Activated naive CD4-positive, alpha-beta T cell treated with anti-CD3 and anti-CD28 coated beads for 36 hours (primary cell): Measurements from ENCODE around the gene ZBTB16. TPM values are rescaled to one million over a fixed set of nuclear protein-coding genes. Genes with fewer than 3 reads are reported as not detected.

Experiments used
- CTCF ChIA-PET: fragments of 350-600 bp; sonication (Branson Sonifier 250); formaldehyde crosslinking; loops from one replicate; lab custom pipeline; 2021; ENCODE audit warnings: antibody characterized with exemption; lab: Charles Lee
- DNase-seq: peaks from one replicate; pipeline ENCODE4 v3.0.0-alpha.2; 2020
- H3K27ac Mint-ChIP-seq: one replicate; pipeline ENCODE4 v1.8.0; 2021; ENCODE audit warnings: mild to moderate bottlenecking, mixed read lengths
- H3K27me3 Mint-ChIP-seq: one replicate; pipeline ENCODE4 v1.8.0; 2021; ENCODE audit warnings: low read depth, mixed read lengths
- H3K36me3 Mint-ChIP-seq: one replicate; pipeline ENCODE4 v1.8.0; 2021; ENCODE audit warnings: low read depth, mixed read lengths
- H3K4me1 Mint-ChIP-seq: one replicate; pipeline ENCODE4 v1.8.0; 2021; ENCODE audit warnings: low read depth, mixed read lengths
- H3K4me3 Mint-ChIP-seq: one replicate; pipeline ENCODE4 v1.8.0; 2021; ENCODE audit warnings: mild to moderate bottlenecking, moderate library complexity, mixed read lengths
- H3K9me3 Mint-ChIP-seq: one replicate; pipeline ENCODE4 v1.8.0; 2021; ENCODE audit warnings: mixed read lengths
- intact Hi-C: fragments of 100-400 bp; cut with micrococcal nuclease; formaldehyde crosslinking; loops from one replicate; pipeline ENCODE4 v1.15.1; 2023
- total RNA-seq, 2 experiments: library from RNA; stranded (reverse); gene quantifications; one replicate each; pipeline ENCODE4 v1.2.3, GENCODE V29; 2021

Gene ZBTB16
- total RNA-seq, 2 experiments from 2014 or later, result 1.5 to 2.3 TPM

- peaks cover 73% of the 10 kb centered on the region for H3K4me1 Mint-ChIP-seq
- H3K27ac Mint-ChIP-seq, result no peak overlapping the region
- no peaks in the 10 kb centered on the region for H3K27me3 Mint-ChIP-seq
- H3K4me3 Mint-ChIP-seq, result no peak overlapping the region
- intact Hi-C loops, result loop anchor here (5.0 to 10.0 kb wide), 2 partner anchors 226 to 406 kb away; partner anchors contain the start of genes C11orf71, RBM7 and ZW10
- no peaks in the 10 kb centered on the region for H3K36me3 Mint-ChIP-seq
- no peaks in the 10 kb centered on the region for H3K9me3 Mint-ChIP-seq
- CTCF ChIA-PET, result interaction anchor here (1.2 to 4.4 kb wide), 2 partner anchors 119 to 142 kb away, joined by 3 to 22 read pairs; partner anchors contain the start of gene ZBTB16
- no peak for DNase-seq
Measured at GRCh38 chr11:114178656-114179055, 119.1 kb downstream of the ZBTB16 start.

- H3K4me1 Mint-ChIP-seq, result peaks cover 72% of the 10 kb centered on the region
- DNase-seq, result no peak
- H3K4me3 Mint-ChIP-seq, result no peak overlapping the region
- intact Hi-C loops, result loop anchor here (5.0 to 10.0 kb wide), 2 partner anchors 225 to 407 kb away; partner anchors contain the start of genes C11orf71, RBM7 and ZW10
- H3K27ac Mint-ChIP-seq, result no peak overlapping the region
- no peaks in the 10 kb centered on the region for H3K27me3 Mint-ChIP-seq
- CTCF ChIA-PET, result interaction anchor here (0.7 to 4.4 kb wide), 5 partner anchors 9 to 283 kb away, joined by 3 to 22 read pairs (median 4); partner anchors contain the start of gene ZBTB16
- H3K9me3 Mint-ChIP-seq, result no peaks in the 10 kb centered on the region
- H3K36me3 Mint-ChIP-seq, result no peaks in the 10 kb centered on the region
Measured at GRCh38 chr11:114179234-114179941, 119.9 kb downstream of the ZBTB16 start.

- H3K27ac Mint-ChIP-seq, result no peak overlapping the region
- DNase-seq, result peak; percentile 53
- no peaks in the 10 kb centered on the region for H3K27me3 Mint-ChIP-seq
- CTCF ChIA-PET, result interaction anchor here (0.6 to 4.4 kb wide), 11 partner anchors 8 to 284 kb away, joined by 3 to 22 read pairs (median 4); no protein-coding TSS in a partner anchor
- H3K4me1 Mint-ChIP-seq, result peaks cover 64% of the 10 kb centered on the region
- no peak overlapping the region for H3K4me3 Mint-ChIP-seq
- intact Hi-C loops, result loop anchor here (1.0 to 5.0 kb wide), 5 partner anchors 82 to 303 kb away; partner anchors contain the start of genes USP28 and ZBTB16
- H3K36me3 Mint-ChIP-seq, result no peaks in the 10 kb centered on the region
- no peaks in the 10 kb centered on the region for H3K9me3 Mint-ChIP-seq
Measured at GRCh38 chr11:114180301-114181055, 121.0 kb downstream of the ZBTB16 start.

- intact Hi-C loops, result loop anchor here (5.0 kb wide), 2 partner anchors 81 to 304 kb away; partner anchors contain the start of gene USP28
- peaks cover 66% of the 10 kb centered on the region for H3K4me1 Mint-ChIP-seq
Measured at GRCh38 chr11:114181195-114181594, 121.7 kb downstream of the ZBTB16 start.

GRCh38 chr11:114181752-114182151 lies 122.2 kb downstream of the ZBTB16 start:
- Mint-ChIP-seq H3K4me1 (peaks cover 66% of the 10 kb centered on the region), H3K27ac (no peak overlapping the region), H3K27me3 (no peaks in the 10 kb centered on the region), H3K36me3 (no peaks in the 10 kb centered on the region), H3K4me3 (no peak overlapping the region), H3K9me3 (no peaks in the 10 kb centered on the region)
- CTCF ChIA-PET, result interaction anchor here (1.1 to 4.4 kb wide), 8 partner anchors 9 to 286 kb away, joined by 3 to 22 read pairs (median 6); no protein-coding TSS in a partner anchor
- intact Hi-C loops, result loop anchor here (5.0 kb wide), 2 partner anchors 81 to 304 kb away; partner anchors contain the start of gene USP28
- no peak for DNase-seq

More at GRCh38 chr11:114181195-114181594, 121.7 kb downstream of the ZBTB16 start:
- DNase-seq, result no peak
- Mint-ChIP-seq H3K27me3 (no peaks in the 10 kb centered on the region), H3K36me3 (no peaks in the 10 kb centered on the region), H3K27ac (no peak overlapping the region), H3K9me3 (no peaks in the 10 kb centered on the region), H3K4me3 (no peak overlapping the region)
- CTCF ChIA-PET, result interaction anchor here (0.7 to 4.4 kb wide), 8 partner anchors 9 to 285 kb away, joined by 3 to 22 read pairs (median 4); no protein-coding TSS in a partner anchor

- H3K9me3 Mint-ChIP-seq, result no peaks in the 10 kb centered on the region
- no peaks in the 10 kb centered on the region for H3K36me3 Mint-ChIP-seq
- peak overlapping the region; percentile 8 for H3K4me3 Mint-ChIP-seq
- peak overlapping the region; percentile 70 for H3K27ac Mint-ChIP-seq
- CTCF ChIA-PET, result interaction anchor here (0.7 to 4.3 kb wide), 6 partner anchors 8 to 286 kb away, joined by 3 to 20 read pairs (median 6); no protein-coding TSS in a partner anchor
- no peak for DNase-seq
- intact Hi-C loops, result loop anchor here (1.0 to 5.0 kb wide), 4 partner anchors 8 to 305 kb away; partner anchors contain the start of gene USP28
- peaks cover 66% of the 10 kb centered on the region for H3K4me1 Mint-ChIP-seq
- H3K27me3 Mint-ChIP-seq, result no peaks in the 10 kb centered on the region
Measured at GRCh38 chr11:114182471-114183043, 123.0 kb downstream of the ZBTB16 start.

- peak; percentile 75 for DNase-seq
- CTCF ChIA-PET, result interaction anchor here (0.7 to 4.3 kb wide), 9 partner anchors 9 to 287 kb away, joined by 3 to 20 read pairs (median 5); no protein-coding TSS in a partner anchor
- intact Hi-C loops, result loop anchor here (1.0 to 5.0 kb wide), 4 partner anchors 9 to 306 kb away; partner anchors contain the start of gene USP28
- Mint-ChIP-seq H3K27ac (peak overlapping the region; percentile 70), H3K36me3 (no peaks in the 10 kb centered on the region), H3K9me3 (no peaks in the 10 kb centered on the region), H3K4me1 (peaks cover 63% of the 10 kb centered on the region), H3K27me3 (no peaks in the 10 kb centered on the region), H3K4me3 (peak overlapping the region; percentile 8)
Measured at GRCh38 chr11:114183044-114183511, 123.6 kb downstream of the ZBTB16 start.

GRCh38 chr11:114185436-114185835 lies 125.9 kb downstream of the ZBTB16 start:
- H3K4me3 Mint-ChIP-seq, result no peak overlapping the region
- H3K9me3 Mint-ChIP-seq, result peaks cover 4% of the 10 kb centered on the region
- no peaks in the 10 kb centered on the region for H3K27me3 Mint-ChIP-seq
- H3K4me1 Mint-ChIP-seq, result peaks cover 46% of the 10 kb centered on the region
- H3K36me3 Mint-ChIP-seq, result no peaks in the 10 kb centered on the region
- intact Hi-C loops, result no loop called here
- no peak overlapping the region for H3K27ac Mint-ChIP-seq
- no peak for DNase-seq
- CTCF ChIA-PET, result interaction anchor here (1.2 kb wide), 1 partner anchor 75 kb away, joined by 3 read pairs; no protein-coding TSS in a partner anchor

GRCh38 chr11:114187173-114187572 lies 127.7 kb downstream of the ZBTB16 start:
- Mint-ChIP-seq H3K36me3 (peaks cover 2% of the 10 kb centered on the region), H3K9me3 (peaks cover 16% of the 10 kb centered on the region), H3K27ac (no peak overlapping the region), H3K4me3 (no peak overlapping the region), H3K4me1 (peaks cover 33% of the 10 kb centered on the region), H3K27me3 (no peaks in the 10 kb centered on the region)
- DNase-seq, result no peak
- intact Hi-C loops, result no loop called here
- CTCF ChIA-PET, result interaction anchor here (1.0 to 1.6 kb wide), 3 partner anchors 72 to 192 kb away, joined by 3 to 4 read pairs (median 3); no protein-coding TSS in a partner anchor

- no peak for DNase-seq
- peaks cover 2% of the 10 kb centered on the region for H3K36me3 Mint-ChIP-seq
- no peaks in the 10 kb centered on the region for H3K27me3 Mint-ChIP-seq
- H3K9me3 Mint-ChIP-seq, result peaks cover 16% of the 10 kb centered on the region
- no peak overlapping the region for H3K4me3 Mint-ChIP-seq
- CTCF ChIA-PET, result interaction anchor here (0.6 kb wide), 1 partner anchor 153 kb away, joined by 3 read pairs; no protein-coding TSS in a partner anchor
- intact Hi-C loops, result no loop called here
- H3K27ac Mint-ChIP-seq, result no peak overlapping the region
- peaks cover 20% of the 10 kb centered on the region for H3K4me1 Mint-ChIP-seq
Measured at GRCh38 chr11:114188851-114189570, 129.5 kb downstream of the ZBTB16 start.
